ENCODE measurements around the gene CRMP1. TPM values are rescaled to one million over a fixed set of nuclear protein-coding genes. Genes with fewer than 3 reads are reported as not detected.

CRMP1 gene
- total RNA-seq, 1 experiment from 2014 or later = 134 TPM

DNA sequence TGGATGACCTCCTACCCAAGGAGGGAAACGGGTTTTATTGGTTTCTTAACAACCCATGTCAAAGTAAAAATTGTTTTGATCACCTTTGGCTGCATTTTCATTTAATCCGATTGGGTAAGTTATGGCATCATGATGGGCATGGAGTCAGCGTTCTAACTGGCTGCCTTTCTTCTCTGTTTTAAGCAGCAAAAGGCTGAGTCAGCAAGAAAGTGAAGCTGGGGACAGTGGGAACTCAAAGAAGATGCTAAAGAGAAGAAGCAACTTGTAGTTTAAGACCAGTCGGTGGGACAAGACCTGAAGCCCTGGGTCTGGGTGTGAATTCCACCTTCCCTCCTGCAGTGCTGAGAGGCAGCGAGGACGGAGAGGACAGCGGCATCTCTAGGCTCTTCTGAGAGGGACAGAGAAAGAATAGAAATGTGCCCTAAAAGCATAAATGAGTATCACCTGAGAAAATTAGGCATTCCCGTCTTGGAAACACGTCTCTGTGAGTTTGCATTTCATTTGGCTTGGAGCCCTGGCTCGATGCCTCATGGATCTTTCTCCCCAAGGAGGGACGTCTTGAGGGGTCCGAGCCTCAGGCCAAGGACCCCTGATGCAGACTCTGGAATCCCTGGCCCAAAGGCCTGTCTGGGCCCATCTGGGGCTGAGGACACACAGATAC, 82.0 kb downstream of the CRMP1 start:
- H3K9me3 Mint-ChIP-seq = no peaks in the 10 kb centered on the region
- no peak for ATAC-seq
- POLR2A ChIA-PET = no interaction called here

DNA sequence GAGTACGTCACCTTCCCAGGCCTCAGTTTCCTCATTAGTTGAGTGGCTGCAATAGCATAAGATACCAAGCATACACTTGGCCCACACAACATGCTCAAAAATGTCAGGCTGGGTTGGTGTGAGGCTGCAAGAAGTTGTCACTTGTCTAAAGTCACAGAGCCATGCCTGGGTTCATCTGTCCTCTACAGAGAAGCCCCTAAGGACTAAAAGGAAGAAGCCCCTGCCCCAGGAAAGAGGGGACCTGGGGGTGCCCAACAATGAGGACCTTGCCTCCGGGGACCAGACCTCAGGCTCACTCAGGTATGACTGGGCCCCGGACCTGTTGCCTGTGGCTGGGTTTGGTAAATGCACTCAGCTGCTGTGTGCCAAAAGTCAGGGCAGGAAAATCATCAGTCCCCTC, 82.7 kb downstream of the CRMP1 start:
- no peaks in the 10 kb centered on the region for H3K9me3 Mint-ChIP-seq
- H3K4me1 Mint-ChIP-seq = 0 out of 2 replicates have a peak, but pooled peaks cover 4% of the 10 kb centered on the region
- no peak for ATAC-seq
- TF ChIP-seq ETV6 (CRISPR knock-in tag; IDR thresholded peaks at IDR 0.05) = no peak
- no peak for TF ChIP-seq IRF2 (CRISPR knock-in tag; IDR thresholded peaks at IDR 0.05; ENCODE audit: borderline replicate concordance, low read depth)
- TF ChIP-seq FOXJ3 (CRISPR knock-in tag; IDR thresholded peaks at IDR 0.05; ENCODE audit: borderline replicate concordance) = no peak
- TF ChIP-seq, protein P1, sequence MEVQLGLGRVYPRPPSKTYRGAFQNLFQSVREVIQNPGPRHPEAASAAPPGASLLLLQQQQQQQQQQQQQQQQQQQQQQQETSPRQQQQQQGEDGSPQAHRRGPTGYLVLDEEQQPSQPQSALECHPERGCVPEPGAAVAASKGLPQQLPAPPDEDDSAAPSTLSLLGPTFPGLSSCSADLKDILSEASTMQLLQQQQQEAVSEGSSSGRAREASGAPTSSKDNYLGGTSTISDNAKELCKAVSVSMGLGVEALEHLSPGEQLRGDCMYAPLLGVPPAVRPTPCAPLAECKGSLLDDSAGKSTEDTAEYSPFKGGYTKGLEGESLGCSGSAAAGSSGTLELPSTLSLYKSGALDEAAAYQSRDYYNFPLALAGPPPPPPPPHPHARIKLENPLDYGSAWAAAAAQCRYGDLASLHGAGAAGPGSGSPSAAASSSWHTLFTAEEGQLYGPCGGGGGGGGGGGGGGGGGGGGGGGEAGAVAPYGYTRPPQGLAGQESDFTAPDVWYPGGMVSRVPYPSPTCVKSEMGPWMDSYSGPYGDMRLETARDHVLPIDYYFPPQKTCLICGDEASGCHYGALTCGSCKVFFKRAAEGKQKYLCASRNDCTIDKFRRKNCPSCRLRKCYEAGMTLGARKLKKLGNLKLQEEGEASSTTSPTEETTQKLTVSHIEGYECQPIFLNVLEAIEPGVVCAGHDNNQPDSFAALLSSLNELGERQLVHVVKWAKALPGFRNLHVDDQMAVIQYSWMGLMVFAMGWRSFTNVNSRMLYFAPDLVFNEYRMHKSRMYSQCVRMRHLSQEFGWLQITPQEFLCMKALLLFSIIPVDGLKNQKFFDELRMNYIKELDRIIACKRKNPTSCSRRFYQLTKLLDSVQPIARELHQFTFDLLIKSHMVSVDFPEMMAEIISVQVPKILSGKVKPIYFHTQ (CRISPR knock-in tag; IDR thresholded peaks at IDR 0.05) = no peak
- TF ChIP-seq, protein P2, sequence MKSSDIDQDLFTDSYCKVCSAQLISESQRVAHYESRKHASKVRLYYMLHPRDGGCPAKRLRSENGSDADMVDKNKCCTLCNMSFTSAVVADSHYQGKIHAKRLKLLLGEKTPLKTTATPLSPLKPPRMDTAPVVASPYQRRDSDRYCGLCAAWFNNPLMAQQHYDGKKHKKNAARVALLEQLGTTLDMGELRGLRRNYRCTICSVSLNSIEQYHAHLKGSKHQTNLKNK (CRISPR knock-in tag; IDR thresholded peaks at IDR 0.05) = no peak
- TF ChIP-seq PRRX2 (CRISPR knock-in tag; IDR thresholded peaks at IDR 0.05) = no peak
- TF ChIP-seq, protein P3, sequence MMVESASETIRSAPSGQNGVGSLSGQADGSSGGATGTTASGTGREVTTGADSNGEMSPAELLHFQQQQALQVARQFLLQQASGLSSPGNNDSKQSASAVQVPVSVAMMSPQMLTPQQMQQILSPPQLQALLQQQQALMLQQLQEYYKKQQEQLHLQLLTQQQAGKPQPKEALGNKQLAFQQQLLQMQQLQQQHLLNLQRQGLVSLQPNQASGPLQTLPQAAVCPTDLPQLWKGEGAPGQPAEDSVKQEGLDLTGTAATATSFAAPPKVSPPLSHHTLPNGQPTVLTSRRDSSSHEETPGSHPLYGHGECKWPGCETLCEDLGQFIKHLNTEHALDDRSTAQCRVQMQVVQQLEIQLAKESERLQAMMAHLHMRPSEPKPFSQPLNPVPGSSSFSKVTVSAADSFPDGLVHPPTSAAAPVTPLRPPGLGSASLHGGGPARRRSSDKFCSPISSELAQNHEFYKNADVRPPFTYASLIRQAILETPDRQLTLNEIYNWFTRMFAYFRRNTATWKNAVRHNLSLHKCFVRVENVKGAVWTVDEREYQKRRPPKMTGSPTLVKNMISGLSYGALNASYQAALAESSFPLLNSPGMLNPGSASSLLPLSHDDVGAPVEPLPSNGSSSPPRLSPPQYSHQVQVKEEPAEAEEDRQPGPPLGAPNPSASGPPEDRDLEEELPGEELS (CRISPR knock-in tag; IDR thresholded peaks at IDR 0.05) = no peak
- TF ChIP-seq ZNF121 (CRISPR knock-in tag; IDR thresholded peaks at IDR 0.05) = no peak
- TF ChIP-seq ZNF219 (CRISPR knock-in tag; IDR thresholded peaks at IDR 0.05; ENCODE audit: borderline replicate concordance) = no peak
- TF ChIP-seq, protein P4, sequence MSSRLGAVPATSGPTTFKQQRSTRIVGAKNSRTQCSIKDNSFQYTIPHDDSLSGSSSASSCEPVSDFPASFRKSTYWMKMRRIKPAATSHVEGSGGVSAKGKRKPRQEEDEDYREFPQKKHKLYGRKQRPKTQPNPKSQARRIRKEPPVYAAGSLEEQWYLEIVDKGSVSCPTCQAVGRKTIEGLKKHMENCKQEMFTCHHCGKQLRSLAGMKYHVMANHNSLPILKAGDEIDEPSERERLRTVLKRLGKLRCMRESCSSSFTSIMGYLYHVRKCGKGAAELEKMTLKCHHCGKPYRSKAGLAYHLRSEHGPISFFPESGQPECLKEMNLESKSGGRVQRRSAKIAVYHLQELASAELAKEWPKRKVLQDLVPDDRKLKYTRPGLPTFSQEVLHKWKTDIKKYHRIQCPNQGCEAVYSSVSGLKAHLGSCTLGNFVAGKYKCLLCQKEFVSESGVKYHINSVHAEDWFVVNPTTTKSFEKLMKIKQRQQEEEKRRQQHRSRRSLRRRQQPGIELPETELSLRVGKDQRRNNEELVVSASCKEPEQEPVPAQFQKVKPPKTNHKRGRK (CRISPR knock-in tag; IDR thresholded peaks at IDR 0.05; ENCODE audit: borderline replicate concordance) = no peak
- TF ChIP-seq ZNF317 (CRISPR knock-in tag; IDR thresholded peaks at IDR 0.05; ENCODE audit: borderline replicate concordance, low read depth) = no peak
- no peak for TF ChIP-seq TEAD4 (CRISPR knock-in tag; IDR thresholded peaks at IDR 0.05)
- TF ChIP-seq SMAD4 (CRISPR knock-in tag; IDR thresholded peaks at IDR 0.05) = no peak
- TF ChIP-seq ZNF138 (CRISPR knock-in tag; conservative IDR thresholded peaks at IDR 0.05) = no peak
- TF ChIP-seq HMGA2 (CRISPR knock-in tag; IDR thresholded peaks at IDR 0.05) = no peak
- no peak for DNase-seq (ENCODE audit: low spot score)
- ChIA-PET CTCF (no interaction called here), POLR2A (no interaction called here)
- no peak overlapping the region for H3K4me3 Mint-ChIP-seq
- H3K36me3 Mint-ChIP-seq = peaks cover 46% of the 10 kb centered on the region
- H3K27me3 Mint-ChIP-seq (ENCODE audit: low read depth) = no peaks in the 10 kb centered on the region
- H3K27ac Mint-ChIP-seq = no peak overlapping the region

More for the DNA sequence above, 82.0 kb downstream of the CRMP1 start:
- H3K4me1 Mint-ChIP-seq = 0 out of 2 replicates have a peak, but pooled peaks cover 6% of the 10 kb centered on the region
- peaks cover 46% of the 10 kb centered on the region for H3K36me3 Mint-ChIP-seq
- TF ChIP-seq, protein P2 (CRISPR knock-in tag; IDR thresholded peaks at IDR 0.05) = no peak
- TF ChIP-seq ZNF396 (CRISPR knock-in tag; IDR thresholded peaks at IDR 0.05; ENCODE audit: borderline replicate concordance) (no peak), ZNF671 (CRISPR knock-in tag; IDR thresholded peaks at IDR 0.05) (no peak), ZNF263 (CRISPR knock-in tag; IDR thresholded peaks at IDR 0.05; ENCODE audit: low read depth) (no peak), ETV6 (CRISPR knock-in tag; IDR thresholded peaks at IDR 0.05) (no peak)
- TF ChIP-seq, protein P5, sequence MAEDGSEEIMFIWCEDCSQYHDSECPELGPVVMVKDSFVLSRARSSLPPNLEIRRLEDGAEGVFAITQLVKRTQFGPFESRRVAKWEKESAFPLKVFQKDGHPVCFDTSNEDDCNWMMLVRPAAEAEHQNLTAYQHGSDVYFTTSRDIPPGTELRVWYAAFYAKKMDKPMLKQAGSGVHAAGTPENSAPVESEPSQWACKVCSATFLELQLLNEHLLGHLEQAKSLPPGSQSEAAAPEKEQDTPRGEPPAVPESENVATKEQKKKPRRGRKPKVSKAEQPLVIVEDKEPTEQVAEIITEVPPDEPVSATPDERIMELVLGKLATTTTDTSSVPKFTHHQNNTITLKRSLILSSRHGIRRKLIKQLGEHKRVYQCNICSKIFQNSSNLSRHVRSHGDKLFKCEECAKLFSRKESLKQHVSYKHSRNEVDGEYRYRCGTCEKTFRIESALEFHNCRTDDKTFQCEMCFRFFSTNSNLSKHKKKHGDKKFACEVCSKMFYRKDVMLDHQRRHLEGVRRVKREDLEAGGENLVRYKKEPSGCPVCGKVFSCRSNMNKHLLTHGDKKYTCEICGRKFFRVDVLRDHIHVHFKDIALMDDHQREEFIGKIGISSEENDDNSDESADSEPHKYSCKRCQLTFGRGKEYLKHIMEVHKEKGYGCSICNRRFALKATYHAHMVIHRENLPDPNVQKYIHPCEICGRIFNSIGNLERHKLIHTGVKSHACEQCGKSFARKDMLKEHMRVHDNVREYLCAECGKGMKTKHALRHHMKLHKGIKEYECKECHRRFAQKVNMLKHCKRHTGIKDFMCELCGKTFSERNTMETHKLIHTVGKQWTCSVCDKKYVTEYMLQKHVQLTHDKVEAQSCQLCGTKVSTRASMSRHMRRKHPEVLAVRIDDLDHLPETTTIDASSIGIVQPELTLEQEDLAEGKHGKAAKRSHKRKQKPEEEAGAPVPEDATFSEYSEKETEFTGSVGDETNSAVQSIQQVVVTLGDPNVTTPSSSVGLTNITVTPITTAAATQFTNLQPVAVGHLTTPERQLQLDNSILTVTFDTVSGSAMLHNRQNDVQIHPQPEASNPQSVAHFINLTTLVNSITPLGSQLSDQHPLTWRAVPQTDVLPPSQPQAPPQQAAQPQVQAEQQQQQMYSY (CRISPR knock-in tag; IDR thresholded peaks at IDR 0.05) = no peak
- TF ChIP-seq, protein P6, sequence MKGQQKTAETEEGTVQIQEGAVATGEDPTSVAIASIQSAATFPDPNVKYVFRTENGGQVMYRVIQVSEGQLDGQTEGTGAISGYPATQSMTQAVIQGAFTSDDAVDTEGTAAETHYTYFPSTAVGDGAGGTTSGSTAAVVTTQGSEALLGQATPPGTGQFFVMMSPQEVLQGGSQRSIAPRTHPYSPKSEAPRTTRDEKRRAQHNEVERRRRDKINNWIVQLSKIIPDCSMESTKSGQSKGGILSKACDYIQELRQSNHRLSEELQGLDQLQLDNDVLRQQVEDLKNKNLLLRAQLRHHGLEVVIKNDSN (CRISPR knock-in tag; IDR thresholded peaks at IDR 0.05) = no peak
- TF ChIP-seq, protein P7, sequence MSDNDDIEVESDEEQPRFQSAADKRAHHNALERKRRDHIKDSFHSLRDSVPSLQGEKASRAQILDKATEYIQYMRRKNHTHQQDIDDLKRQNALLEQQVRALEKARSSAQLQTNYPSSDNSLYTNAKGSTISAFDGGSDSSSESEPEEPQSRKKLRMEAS (CRISPR knock-in tag; IDR thresholded peaks at IDR 0.05) = no peak
- no peak for DNase-seq (ENCODE audit: low spot score)
- CTCF ChIA-PET = no interaction called here
- no peak overlapping the region for H3K27ac Mint-ChIP-seq
- H3K4me3 Mint-ChIP-seq = no peak overlapping the region
- no peaks in the 10 kb centered on the region for H3K27me3 Mint-ChIP-seq (ENCODE audit: low read depth)

Data from WTC11 (cell line).